Measurements from ENCODE around the gene SYT13. TPM values are rescaled to one million over a fixed set of nuclear protein-coding genes. Genes with fewer than 3 reads are reported as not detected.

The SYT13 gene
- total and polyA plus RNA-seq, 2 of the 4 experiments (the other 2 are of a cell fraction), result not detected

DNA sequence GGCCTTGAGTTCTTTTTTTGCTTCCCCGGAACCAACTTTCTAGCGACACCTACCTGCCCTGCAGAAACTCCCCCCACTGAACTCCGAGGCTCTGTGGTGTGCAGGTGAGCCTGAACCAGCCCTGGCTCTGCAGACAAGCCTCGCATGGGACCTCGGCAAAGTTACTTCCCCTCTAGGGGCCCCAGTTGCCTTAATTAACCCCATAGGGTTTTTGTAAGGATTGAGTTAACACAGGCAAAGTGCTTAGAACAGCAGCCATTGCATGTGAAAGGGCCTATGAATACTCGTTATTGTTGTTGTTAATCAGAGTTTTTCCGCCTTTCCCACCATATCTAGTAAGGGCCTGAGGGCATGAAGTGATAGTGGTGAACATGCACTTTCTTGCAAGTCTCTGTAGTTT lies 12.6 kb upstream of the SYT13 start:
- BruUV-seq (replicated peaks), result no TSS peak
- H2BK20ac ChIP-seq (ENCODE audit: low read depth, low read length), result no peak overlapping the region
- H3K9me3 ChIP-seq (ENCODE audit: control insufficient read depth, insufficient read depth, low read length), result no peaks in the 10 kb centered on the region
- no peak overlapping the region for H3K23ac ChIP-seq (ENCODE audit: low read depth, low read length)
- H3K4ac ChIP-seq (ENCODE audit: low read depth, low read length), result no peak overlapping the region
- H3K4me3 ChIP-seq (ENCODE audit: insufficient read depth, low read depth, low read length), result no peak overlapping the region
- H3K14ac ChIP-seq (replicated peaks; ENCODE audit: low read depth, low read length), result no peak overlapping the region
- no peak overlapping the region for H2AK9ac ChIP-seq (replicated peaks; ENCODE audit: low read depth, low read length, poor library complexity)
- TF ChIP-seq POLR2A (IDR thresholded peaks at IDR 0.05; ENCODE audit: low read depth, low read length), result no peak
- TF ChIP-seq MXI1 (IDR thresholded peaks at IDR 0.05; ENCODE audit: borderline replicate concordance, low read depth, low read length), result no peak
- TF ChIP-seq BHLHE40 (IDR thresholded peaks at IDR 0.05; ENCODE audit: low read depth, low read length), result no peak
- TF ChIP-seq RAD21 (IDR thresholded peaks at IDR 0.05; ENCODE audit: low read length), result no peak
- no peak for TF ChIP-seq FOS (IDR thresholded peaks at IDR 0.05; ENCODE audit: low read depth, low read length)
- no peak for TF ChIP-seq SMC3 (IDR thresholded peaks at IDR 0.05; ENCODE audit: low read depth, low read length)
- no peak overlapping the region for H2BK5ac ChIP-seq (ENCODE audit: low read depth, low read length, poor library complexity, severe bottlenecking)
- no CpG with 5 or more reads among the region's 7 CpGs for WGBS, 2 experiments (ENCODE audit: extremely low coverage in 2 of 2, insufficient read length in 1 of 2)
- H4K5ac ChIP-seq (ENCODE audit: low read depth, low read length), result no peak overlapping the region
- H3K4me2 ChIP-seq (ENCODE audit: low read depth, low read length), result no peak overlapping the region
- dilution Hi-C loops (cut with HindIII; ENCODE audit: low sequenced_read_pairs, unreplicated experiment), result no loop called here
- no peak overlapping the region for H4K8ac ChIP-seq (ENCODE audit: low read depth in 2 of 2, low read length in 2 of 2)
- H2AFZ ChIP-seq (replicated peaks; ENCODE audit: low read length, poor library complexity), result no peak overlapping the region
- in situ Hi-C loops (cut with MboI; ENCODE audit: low sequenced_read_pairs), result loop anchor here (10.0 to 25.0 kb wide), 2 partner anchors 364 to 611 kb away; no protein-coding TSS in a partner anchor
- H2AK5ac ChIP-seq (ENCODE audit: low read depth, low read length), result no peak overlapping the region
- H3K27me3 ChIP-seq (ENCODE audit: control insufficient read depth, insufficient read depth, low read length), result peaks cover 15% of the 10 kb centered on the region
- H3K79me1 ChIP-seq (ENCODE audit: low read depth in 1 of 2, low read length in 2 of 2), result no peaks in the 10 kb centered on the region
- no peak overlapping the region for H3K56ac ChIP-seq (ENCODE audit: extremely low read depth, insufficient read depth, low read length)
- no peak for ATAC-seq (ENCODE audit: low read depth)
- no peak overlapping the region for H2BK120ac ChIP-seq (ENCODE audit: low read depth, low read length)
- H3K4me1 ChIP-seq (ENCODE audit: control insufficient read depth, insufficient read depth, low read length), result no peaks in the 10 kb centered on the region
- H4K20me1 ChIP-seq (ENCODE audit: insufficient read depth, low read length), result no peaks in the 10 kb centered on the region
- H3K18ac ChIP-seq (ENCODE audit: low read depth, low read length), result no peak overlapping the region
- ChIA-PET CTCF (interaction anchor here (1.2 kb wide), 1 partner anchor 194 kb away, joined by 3 read pairs; no protein-coding TSS in a partner anchor), POLR2A (ENCODE audit: unreplicated experiment) (no interaction called here)
- no peak for DNase-seq
- no peak overlapping the region for H4K91ac ChIP-seq (ENCODE audit: insufficient read depth, low read depth, low read length)
- intact Hi-C loops (cut with micrococcal nuclease), result loop anchor here (10.0 kb wide), 1 partner anchor 654 kb away; no protein-coding TSS in a partner anchor
- H3K9ac ChIP-seq (ENCODE audit: low read depth, low read length), result no peak overlapping the region
- no peak overlapping the region for H2BK15ac ChIP-seq (ENCODE audit: low read depth, low read length)
- H3K27ac ChIP-seq (ENCODE audit: insufficient read depth, low read length), result no peak overlapping the region
- no peaks in the 10 kb centered on the region for H3K36me3 ChIP-seq (ENCODE audit: control insufficient read depth, insufficient read depth, low read length)
- no peaks in the 10 kb centered on the region for H3K9me1 ChIP-seq (ENCODE audit: insufficient read depth, low read length)
